Endodermal cell (in vitro differentiated cells): ENCODE measurements around the gene TBCA. TPM values are rescaled to one million over a fixed set of nuclear protein-coding genes. Genes with fewer than 3 reads are reported as not detected.

Experiments
- DNase-seq: peaks from one replicate; pipeline ENCODE4 v3.0.0-alpha.2; 2017
- H3K27ac ChIP-seq: 2 replicates; pipeline ENCODE4 v1.5.1; 2013; ENCODE audit warnings: mild to moderate bottlenecking, low read depth, low read length, moderate library complexity
- H3K27me3 ChIP-seq: 2 replicates; pipeline ENCODE4 v1.6.1; 2013; ENCODE audit warnings: mild to moderate bottlenecking, low read length, moderate library complexity; ENCODE audit not compliant: insufficient read depth, control insufficient read depth, poor library complexity, severe bottlenecking
- H3K36me3 ChIP-seq: 2 replicates; pipeline ENCODE4 v1.7.0; 2013; ENCODE audit warnings: mild to moderate bottlenecking, low read length, moderate library complexity; ENCODE audit not compliant: control insufficient read depth, insufficient read depth
- H3K4me1 ChIP-seq: one replicate; pipeline ENCODE4 v1.7.0; 2013; ENCODE audit warnings: low read length; ENCODE audit not compliant: control insufficient read depth, insufficient read depth
- H3K4me3 ChIP-seq: 2 replicates; pipeline ENCODE4 v1.5.1; 2013; ENCODE audit warnings: mild to moderate bottlenecking, low read length, moderate library complexity
- H3K9ac ChIP-seq: 2 replicates; pipeline ENCODE4 v1.6.1; 2013; ENCODE audit warnings: mild to moderate bottlenecking, low read length, moderate library complexity; ENCODE audit not compliant: poor library complexity, severe bottlenecking; ENCODE audit errors: extremely low read depth
- H3K9me3 ChIP-seq: 2 replicates; pipeline ENCODE4 v1.6.1; 2013; ENCODE audit warnings: mild to moderate bottlenecking, low read length, moderate library complexity; ENCODE audit not compliant: control insufficient read depth
- H3K27ac Mint-ChIP-seq: 2 replicates; pipeline ENCODE4 v1.8.0; 2020; ENCODE audit warnings: mixed read lengths
- H3K27me3 Mint-ChIP-seq: 2 replicates; pipeline ENCODE4 v1.8.0; 2021; ENCODE audit warnings: mild to moderate bottlenecking, mixed read lengths; ENCODE audit not compliant: insufficient read depth
- H3K36me3 Mint-ChIP-seq: 2 replicates; pipeline ENCODE4 v1.8.0; 2020; ENCODE audit warnings: low read depth, mixed read lengths
- H3K4me1 Mint-ChIP-seq: 2 replicates; pipeline ENCODE4 v1.8.0; 2020; ENCODE audit warnings: mixed read lengths
- H3K4me3 Mint-ChIP-seq: 2 replicates; pipeline ENCODE4 v1.8.0; 2020; ENCODE audit warnings: mild to moderate bottlenecking, moderate library complexity, mixed read lengths
- H3K9me3 Mint-ChIP-seq: 2 replicates; pipeline ENCODE4 v1.8.0; 2020; ENCODE audit warnings: mild to moderate bottlenecking, mixed read lengths
- WGBS, 2 experiments: methylation state at CpG; one replicate each; pipeline versions ENCODE4 v1.1.5 to v1.1.7; 2013; ENCODE audit warnings: missing lambda C conversion rate in 2 of 2, mixed read lengths in 1 of 2; ENCODE audit not compliant: insufficient coverage in 1 of 2, insufficient read length in 1 of 2; 5-methylcytosine and 5-hydroxymethylcytosine counted together
- total RNA-seq, 2 donors: library from RNA; stranded (reverse); fragmentation: NEBNext Ultra II Directional in 1 of 2; extraction: Animal tissue kit (Norgen Biotek cat#: 25700) in 1 of 2; gene quantifications; 2 replicates in 1 of 2; 3 replicates in 1 of 2; pipeline ENCODE4 v1.2.1, GENCODE V29; 2021
- TF ChIP-seq, protein P1 (sequence below): fragments of 200-600 bp; sonication (generic); conservative IDR thresholded peaks from 2 replicates; pipeline ENCODE4 v1.5.0; 2021; ENCODE audit warnings: antibody characterized with exemption, mild to moderate bottlenecking

The TBCA gene
- total RNA-seq, 2 donors from 2014 or later: 415 to 454 TPM

DNA sequence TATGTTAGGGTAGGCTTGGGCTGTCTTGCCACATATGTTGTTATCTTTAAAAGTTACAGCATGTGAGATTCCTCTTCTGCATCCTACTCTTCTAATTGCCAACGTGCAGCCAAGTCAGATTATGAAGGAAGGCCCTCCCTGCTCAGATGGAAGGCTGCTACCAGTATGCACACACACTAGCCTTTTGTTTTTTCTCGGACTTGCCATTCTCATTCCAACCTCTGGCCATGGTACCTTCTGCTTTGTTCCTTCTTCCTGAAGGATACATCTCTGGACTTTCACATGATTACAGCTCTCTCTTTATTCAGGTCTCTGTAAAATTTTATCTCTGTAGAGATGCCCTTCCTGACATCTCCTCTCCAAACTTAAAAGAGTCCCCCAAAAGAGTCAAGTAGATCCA is 124.8 kb downstream of the TBCA start:
- Histone ChIP-seq H3K4me3 (no peak overlapping the region), H3K4me1 (no peaks in the 10 kb centered on the region), H3K9me3 (no peaks in the 10 kb centered on the region), H3K27ac (no peak overlapping the region), H3K27me3 (peaks cover 100% of the 10 kb centered on the region), H3K36me3 (no peaks in the 10 kb centered on the region), H3K9ac (no peak overlapping the region)
- no peak overlapping the region for H3K27ac Mint-ChIP-seq
- no peaks in the 10 kb centered on the region for H3K9me3 Mint-ChIP-seq
- TF ChIP-seq, protein P1, sequence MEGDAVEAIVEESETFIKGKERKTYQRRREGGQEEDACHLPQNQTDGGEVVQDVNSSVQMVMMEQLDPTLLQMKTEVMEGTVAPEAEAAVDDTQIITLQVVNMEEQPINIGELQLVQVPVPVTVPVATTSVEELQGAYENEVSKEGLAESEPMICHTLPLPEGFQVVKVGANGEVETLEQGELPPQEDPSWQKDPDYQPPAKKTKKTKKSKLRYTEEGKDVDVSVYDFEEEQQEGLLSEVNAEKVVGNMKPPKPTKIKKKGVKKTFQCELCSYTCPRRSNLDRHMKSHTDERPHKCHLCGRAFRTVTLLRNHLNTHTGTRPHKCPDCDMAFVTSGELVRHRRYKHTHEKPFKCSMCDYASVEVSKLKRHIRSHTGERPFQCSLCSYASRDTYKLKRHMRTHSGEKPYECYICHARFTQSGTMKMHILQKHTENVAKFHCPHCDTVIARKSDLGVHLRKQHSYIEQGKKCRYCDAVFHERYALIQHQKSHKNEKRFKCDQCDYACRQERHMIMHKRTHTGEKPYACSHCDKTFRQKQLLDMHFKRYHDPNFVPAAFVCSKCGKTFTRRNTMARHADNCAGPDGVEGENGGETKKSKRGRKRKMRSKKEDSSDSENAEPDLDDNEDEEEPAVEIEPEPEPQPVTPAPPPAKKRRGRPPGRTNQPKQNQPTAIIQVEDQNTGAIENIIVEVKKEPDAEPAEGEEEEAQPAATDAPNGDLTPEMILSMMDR: no peak
- no peaks in the 10 kb centered on the region for H3K36me3 Mint-ChIP-seq
- H3K4me3 Mint-ChIP-seq: no peak overlapping the region
- H3K4me1 Mint-ChIP-seq: peaks cover 8% of the 10 kb centered on the region
- no peak for DNase-seq
- H3K27me3 Mint-ChIP-seq: peaks cover 97% of the 10 kb centered on the region
- WGBS, 2 experiments: 70 to 73% methylated on average over 2 of the region's 2 CpGs

DNA sequence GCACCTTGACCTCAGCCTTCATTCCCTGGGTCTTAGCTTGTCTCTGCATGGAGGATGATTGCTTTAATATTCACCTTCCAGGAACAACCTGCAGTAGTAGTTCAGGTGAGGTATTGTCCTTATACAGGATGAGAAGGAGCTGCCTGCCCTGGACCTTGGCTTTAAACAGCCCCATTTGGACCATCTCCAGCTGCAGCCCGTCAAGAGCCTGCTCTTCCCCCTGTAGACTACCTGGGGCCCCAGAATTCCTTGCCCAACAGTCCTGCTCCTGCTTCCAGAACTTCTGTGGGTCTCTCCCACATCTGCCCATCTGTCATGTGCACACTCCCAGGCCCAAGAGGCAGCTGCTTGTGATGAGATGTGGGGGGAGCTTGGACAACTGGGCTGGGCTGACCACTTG is 125.5 kb downstream of the TBCA start:
- Mint-ChIP-seq H3K4me1 (peaks cover 8% of the 10 kb centered on the region), H3K27ac (no peak overlapping the region), H3K9me3 (no peaks in the 10 kb centered on the region), H3K4me3 (no peak overlapping the region), H3K27me3 (peaks cover 97% of the 10 kb centered on the region), H3K36me3 (no peaks in the 10 kb centered on the region)
- H3K27ac ChIP-seq: no peak overlapping the region
- no peaks in the 10 kb centered on the region for H3K36me3 ChIP-seq
- H3K4me3 ChIP-seq: no peak overlapping the region
- H3K4me1 ChIP-seq: no peaks in the 10 kb centered on the region
- WGBS, 2 experiments: 43 to 90% methylated on average over 1 of the region's 1 CpG
- no peak for DNase-seq
- no peaks in the 10 kb centered on the region for H3K9me3 ChIP-seq
- H3K27me3 ChIP-seq: peaks cover 100% of the 10 kb centered on the region
- no peak overlapping the region for H3K9ac ChIP-seq
- TF ChIP-seq, protein P1: no peak

DNA sequence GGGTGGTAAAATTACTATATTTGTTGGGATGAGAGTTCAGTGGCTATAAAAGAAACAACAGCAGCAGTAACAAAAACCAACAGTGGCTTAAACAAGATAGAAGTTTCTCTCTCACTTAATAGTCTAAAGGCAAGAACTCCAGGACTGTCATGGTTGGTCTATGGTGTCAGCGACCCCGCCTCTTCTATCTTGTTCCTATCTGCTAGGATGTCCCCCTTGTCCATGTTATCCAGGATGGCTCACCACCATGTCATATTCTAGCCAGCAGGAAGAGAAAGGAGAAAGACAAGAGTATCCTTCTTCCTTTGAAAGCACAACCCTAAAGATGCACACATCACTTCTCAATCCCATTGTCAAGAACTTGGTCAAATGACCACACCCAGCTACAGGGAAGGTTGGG is 126.4 kb downstream of the TBCA start:
- Mint-ChIP-seq H3K9me3 (no peaks in the 10 kb centered on the region), H3K36me3 (no peaks in the 10 kb centered on the region), H3K4me3 (no peak overlapping the region), H3K27ac (no peak overlapping the region), H3K27me3 (peaks cover 99% of the 10 kb centered on the region), H3K4me1 (peaks cover 10% of the 10 kb centered on the region)
- WGBS, 2 experiments: 95 to 100% methylated on average over 2 of the region's 2 CpGs
- no peaks in the 10 kb centered on the region for H3K36me3 ChIP-seq
- no peak overlapping the region for H3K27ac ChIP-seq
- H3K4me3 ChIP-seq: no peak overlapping the region
- H3K27me3 ChIP-seq: peaks cover 100% of the 10 kb centered on the region
- H3K9ac ChIP-seq: no peak overlapping the region
- H3K9me3 ChIP-seq: no peaks in the 10 kb centered on the region
- H3K4me1 ChIP-seq: no peaks in the 10 kb centered on the region
- TF ChIP-seq, protein P1: no peak
- no peak for DNase-seq
